ENCODE measurements around the gene RMND5B.
"Not testable (repeated sequence)": the region's sequence is repeated elsewhere in the genome, so short reads cannot be mapped to it uniquely, and the experiment has no call there.

The RMND5B gene

GRCh38 chr5:178196986-178197385 lies 66.2 kb downstream of the RMND5B start:
- H3K4me3 ChIP-seq (ENCODE audit: low read depth, low read length): no peak overlapping the region
- DNase-seq (ENCODE audit: low read depth): no peak
- TF ChIP-seq CTCF (IDR thresholded peaks at IDR 0.05; ENCODE audit: low read depth, low read length, missing control alignments): peak; percentile 61

GRCh38 chr5:178198151-178198550 lies 67.3 kb downstream of the RMND5B start:
- DNase-seq (ENCODE audit: low read depth); H3K4me3 ChIP-seq (ENCODE audit: low read depth, low read length): not testable (repeated sequence)

GRCh38 chr5:178198706-178199105 lies 67.9 kb downstream of the RMND5B start:
- no peak for DNase-seq (ENCODE audit: low read depth)
- no peak overlapping the region for H3K4me3 ChIP-seq (ENCODE audit: low read depth, low read length)
- TF ChIP-seq CTCF (IDR thresholded peaks at IDR 0.05; ENCODE audit: low read depth, low read length, missing control alignments): no peak

- TF ChIP-seq CTCF (IDR thresholded peaks at IDR 0.05; ENCODE audit: low read depth, low read length, missing control alignments): no peak
- H3K4me3 ChIP-seq (ENCODE audit: low read depth, low read length): no peak overlapping the region
- DNase-seq (ENCODE audit: low read depth): no peak
These were observed 69.0 kb downstream of the RMND5B start for GRCh38 chr5:178199581-178200434.

Measured in GM12864 (cell line).